ENCODE data around the gene ATG13.

The ATG13 gene

GRCh38 chr11:46609386-46609785 is 8.0 kb upstream of the ATG13 start:
- no peak for DNase-seq

DNA sequence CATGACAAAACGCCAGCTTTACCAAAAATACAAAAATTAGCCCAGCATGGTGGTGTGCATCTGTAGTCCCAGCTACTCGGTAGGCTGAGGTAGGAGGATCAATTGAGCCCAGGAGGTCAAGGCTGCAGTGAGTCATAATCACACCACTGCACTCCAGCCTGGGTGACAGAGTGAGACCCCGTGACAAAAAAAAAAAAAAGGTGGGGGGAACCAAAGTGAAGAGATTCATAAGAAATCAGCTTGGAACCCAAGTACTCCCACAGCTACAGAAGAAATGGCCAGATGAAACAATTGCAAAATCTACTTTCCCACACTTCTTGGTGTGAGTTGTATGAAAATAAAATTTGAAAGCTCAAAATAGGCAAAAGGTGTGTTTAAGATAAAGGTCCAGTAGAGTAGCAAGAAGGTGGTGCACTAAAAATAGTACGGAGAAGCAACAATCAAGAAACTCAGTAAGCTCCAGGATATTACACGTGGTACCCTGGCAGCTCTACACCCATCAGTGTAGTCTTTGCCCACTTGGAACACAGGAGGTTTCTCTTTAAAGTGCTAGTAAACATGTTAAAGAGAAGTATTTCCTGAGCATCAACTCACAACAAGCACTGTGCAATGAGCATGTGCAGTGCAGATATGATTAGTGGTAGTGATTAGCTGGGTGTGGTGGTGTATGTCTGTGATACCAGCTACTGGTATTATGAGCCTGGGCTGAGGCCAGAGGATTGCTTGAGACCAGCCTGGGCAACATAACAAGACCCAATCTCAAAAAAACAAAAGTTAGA is 5.6 kb upstream of the ATG13 start:
- DNase-seq, result no peak

DNA sequence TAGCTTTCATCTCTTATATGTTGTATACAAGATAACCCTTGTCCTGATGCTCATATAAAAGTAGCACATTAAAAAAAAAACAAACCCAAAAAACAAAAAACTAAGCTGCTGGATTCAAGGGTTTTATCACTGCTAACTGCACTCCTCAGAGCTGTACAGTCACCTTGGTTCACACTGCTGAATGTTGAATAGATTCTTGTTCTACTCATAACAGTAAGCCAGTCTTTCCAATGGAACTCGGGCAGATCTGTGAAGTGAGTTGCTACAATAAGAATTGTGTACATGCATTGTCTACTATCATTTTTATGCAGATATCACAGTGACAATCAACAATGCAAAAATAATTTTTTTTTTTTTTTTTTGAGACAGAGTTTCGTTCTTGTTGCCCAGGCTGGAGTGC is 5.0 kb upstream of the ATG13 start:
- no peak for DNase-seq

DNA sequence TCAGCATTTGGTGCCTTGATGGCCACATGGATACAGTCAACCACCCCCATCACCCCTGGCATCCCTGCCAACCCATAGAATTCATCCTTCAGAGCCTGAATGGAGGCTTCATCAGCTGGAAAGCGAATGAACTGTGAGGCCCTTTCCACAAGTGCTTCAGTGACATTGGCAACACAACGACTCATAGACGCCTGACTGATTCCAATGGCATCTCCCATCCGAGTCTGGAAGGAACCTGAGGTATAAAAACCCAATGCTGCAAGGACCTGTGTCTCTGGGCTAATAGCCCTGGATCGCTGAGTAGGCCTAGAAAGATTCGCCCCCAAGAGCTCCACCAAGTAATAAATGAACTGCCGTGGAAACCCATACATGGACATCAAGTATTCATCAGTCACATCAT is 1.6 kb upstream of the ATG13 start:
- DNase-seq, result no peak

DNA sequence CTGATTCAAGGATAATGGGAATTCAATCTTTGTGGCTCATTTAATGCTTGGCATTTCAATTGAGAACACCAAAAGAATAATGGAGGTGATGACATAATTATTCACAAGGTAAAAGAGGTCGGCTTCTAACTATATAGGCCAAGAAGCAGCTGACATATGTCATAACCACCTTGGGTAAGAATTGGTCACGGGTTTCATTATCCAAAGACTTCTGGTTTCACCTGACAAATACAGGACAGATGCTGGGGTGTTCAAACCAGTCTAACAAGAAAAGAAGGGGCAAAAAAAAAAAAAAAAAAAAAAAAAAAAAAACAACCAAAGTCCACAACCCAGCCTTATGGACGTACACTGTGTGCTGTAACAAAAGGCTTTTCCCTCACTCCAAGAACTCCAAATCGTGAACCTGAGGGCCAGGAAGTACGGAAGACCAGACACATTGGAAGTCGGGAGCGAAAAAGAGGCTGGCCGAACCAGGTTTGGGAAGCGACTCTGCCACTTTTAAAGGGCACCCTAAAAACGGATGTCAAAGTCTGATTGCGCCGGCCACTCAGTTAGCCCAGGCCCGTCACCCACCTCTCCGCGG is 711 bp upstream of the ATG13 start:
- DNase-seq, result no peak

- no peak for DNase-seq
Observed at GRCh38 chr11:46617972-46618314, 590 bp downstream of the ATG13 start.

GRCh38 chr11:46618837-46619236 is 1.5 kb downstream of the ATG13 start:
- no peak for DNase-seq

DNA sequence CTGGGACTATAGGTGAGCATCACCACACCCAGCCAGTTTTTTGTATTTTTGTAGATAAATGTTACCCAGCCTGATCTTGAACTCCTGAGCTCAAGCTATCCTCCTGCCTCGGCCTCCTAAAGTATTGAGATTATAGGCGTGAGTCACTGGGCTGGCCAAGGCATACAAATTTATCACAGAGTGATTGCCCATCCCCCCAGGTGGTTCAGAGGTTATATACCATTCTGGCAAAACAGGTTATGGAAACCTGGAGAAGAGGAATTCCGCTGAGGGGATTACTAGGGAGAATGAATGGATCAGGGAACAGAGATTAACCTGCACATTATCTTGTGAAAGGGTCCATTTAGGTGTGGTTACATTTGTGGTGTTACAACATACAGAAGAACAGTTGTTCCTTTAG is 8.1 kb downstream of the ATG13 start:
- DNase-seq, result no peak

GRCh38 chr11:46628961-46629360 is 11.6 kb downstream of the ATG13 start:
- no peak for DNase-seq

- no peak for DNase-seq
Observed at GRCh38 chr11:46630237-46630636, 12.9 kb downstream of the ATG13 start.

- DNase-seq, result no peak
Observed at GRCh38 chr11:46631676-46632075, 14.3 kb downstream of the ATG13 start.

DNA sequence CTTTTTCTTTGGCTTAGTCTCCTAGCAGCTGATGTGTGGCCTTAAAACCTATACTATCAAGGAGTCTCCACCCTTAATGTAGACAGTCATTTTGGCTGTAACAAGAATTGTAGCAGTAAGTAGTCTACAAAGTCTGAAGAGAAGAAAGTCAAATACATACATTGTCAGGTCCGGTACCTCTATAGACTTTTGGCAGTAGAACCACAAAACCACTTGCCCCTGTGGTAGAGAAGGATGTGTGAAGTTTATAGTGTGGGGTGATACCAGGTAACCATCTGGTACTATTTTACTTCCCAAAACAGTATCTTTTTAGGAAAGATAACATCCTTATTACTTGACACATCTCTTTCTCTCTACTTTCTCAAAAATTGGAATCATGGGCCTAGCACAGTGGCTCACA is 15.1 kb downstream of the ATG13 start:
- DNase-seq, result no peak

- no peak for DNase-seq
Observed at GRCh38 chr11:46633291-46634217, 16.2 kb downstream of the ATG13 start.

DNA sequence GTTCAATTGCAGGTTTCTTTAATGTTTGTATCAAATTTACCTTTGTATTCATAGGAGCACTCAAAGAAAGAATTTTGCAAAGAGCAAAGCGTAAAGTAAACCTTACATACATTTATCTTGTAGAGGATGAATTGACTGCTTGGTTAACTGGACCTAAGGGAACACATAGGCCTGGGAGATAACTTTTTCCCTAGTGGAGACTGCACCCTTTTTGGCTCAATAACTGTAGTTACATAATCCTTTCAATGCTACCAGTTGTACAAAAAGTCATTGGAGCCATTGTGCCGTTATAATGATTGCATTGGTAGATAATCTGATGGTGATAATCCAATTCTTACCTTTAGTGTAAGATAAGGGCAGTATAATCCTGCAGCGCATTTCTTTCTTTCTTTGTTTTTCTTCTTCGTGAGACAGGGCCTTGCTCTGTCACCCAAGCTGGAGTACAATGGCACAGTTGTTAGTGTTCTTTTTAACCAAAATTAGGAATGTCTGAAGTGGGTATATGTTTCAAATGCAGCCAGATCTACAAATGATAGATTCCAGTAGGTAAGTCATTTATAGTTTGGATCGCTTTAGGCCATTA is 18.3 kb downstream of the ATG13 start:
- no peak for DNase-seq

DNA sequence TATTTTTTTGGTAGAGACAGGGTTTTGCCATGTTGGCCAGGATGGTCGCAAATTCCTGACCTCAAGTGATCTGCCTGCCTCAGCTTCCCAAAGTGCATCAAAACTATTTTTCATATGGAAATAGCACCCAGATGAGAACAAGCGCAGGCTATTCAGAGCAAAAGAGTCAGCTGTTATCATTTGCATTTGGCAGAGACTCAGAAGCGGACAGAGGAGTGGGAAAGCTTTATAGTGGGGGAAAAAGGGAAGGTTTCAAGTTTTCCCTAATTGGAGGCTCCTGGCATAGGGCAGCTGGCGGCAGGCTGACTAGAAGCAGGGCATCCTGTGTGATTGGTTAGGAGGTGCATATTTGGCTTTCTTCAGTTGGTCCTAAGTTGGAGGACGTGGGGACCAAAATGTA is 20.2 kb downstream of the ATG13 start:
- no peak for DNase-seq

DNA sequence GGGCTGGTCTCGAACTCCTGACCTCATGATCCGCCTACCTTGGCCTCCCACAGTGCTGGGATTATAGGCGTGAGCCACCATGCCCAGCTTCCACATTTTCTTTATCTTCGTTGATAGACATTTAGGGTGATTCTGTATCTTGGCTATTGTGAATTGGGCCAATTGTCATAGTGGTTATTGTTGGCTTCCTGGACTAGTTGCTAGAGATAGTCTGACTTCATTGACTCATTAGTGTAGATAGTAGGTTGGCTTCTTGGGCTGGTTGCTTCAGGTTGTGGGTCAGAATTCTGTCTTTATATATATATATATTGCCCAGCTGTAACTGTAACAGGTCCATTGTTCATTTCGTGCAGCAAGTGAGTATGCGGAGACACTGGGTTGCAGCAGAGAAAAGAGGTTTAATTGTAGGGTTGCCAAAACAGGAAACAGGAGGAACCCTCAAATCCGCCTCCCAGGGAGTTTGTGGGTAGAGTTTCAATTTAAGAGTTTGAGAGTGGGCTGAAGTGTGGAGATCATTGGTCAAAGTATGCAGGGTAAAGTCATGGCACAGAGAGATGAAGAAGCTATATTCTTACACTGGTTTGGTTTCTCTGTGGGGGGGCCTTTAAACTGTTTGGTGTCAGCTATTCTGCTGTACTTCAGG is 22.0 kb downstream of the ATG13 start:
- DNase-seq, result no peak

- no peak for DNase-seq
Observed at GRCh38 chr11:46640036-46640788, 22.9 kb downstream of the ATG13 start.

DNA sequence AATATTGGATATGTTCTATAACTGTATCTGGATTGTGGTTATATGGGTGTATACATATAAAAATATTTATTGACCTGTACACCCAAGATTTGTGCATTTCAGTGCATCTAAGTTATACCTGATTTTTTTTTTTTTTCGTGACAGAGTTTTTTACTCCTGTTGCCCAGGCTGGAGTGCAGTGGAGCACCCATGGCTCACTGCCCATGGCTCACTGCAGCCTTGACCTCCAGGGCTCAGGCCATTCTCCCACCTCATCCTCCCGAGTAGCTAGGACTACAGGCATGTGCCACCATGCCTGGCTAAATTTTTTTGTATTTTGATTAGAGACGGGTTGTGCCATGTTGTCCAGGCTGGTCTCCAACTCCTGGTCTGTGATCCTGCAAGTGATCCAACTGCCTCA is 24.3 kb downstream of the ATG13 start:
- DNase-seq, result no peak

GRCh38 chr11:46642627-46643335 is 25.4 kb downstream of the ATG13 start:
- DNase-seq, result no peak

- DNase-seq, result no peak
Observed at GRCh38 chr11:46643531-46643930, 26.2 kb downstream of the ATG13 start.

DNA sequence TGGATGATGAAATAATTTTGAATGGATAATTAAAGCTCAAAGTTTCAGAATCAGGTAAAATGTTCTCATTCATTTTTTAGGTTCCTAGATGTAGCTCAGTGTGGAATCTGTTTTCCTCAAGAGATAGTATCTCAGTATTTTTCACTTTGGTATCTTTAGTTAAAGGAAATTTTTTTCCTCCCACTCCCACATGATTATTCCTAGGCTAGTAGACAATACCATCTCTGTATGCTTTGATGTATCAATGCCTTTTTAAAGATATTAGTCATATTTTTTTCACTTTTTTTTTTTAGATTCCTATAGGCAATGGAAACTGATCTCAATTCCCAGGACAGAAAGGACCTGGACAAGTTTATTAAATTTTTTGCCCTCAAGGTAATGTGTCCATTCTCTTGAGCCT is 26.6 kb downstream of the ATG13 start:
- DNase-seq, result no peak

Data from NCI-H1092 treated with DMSO at 0.1 percent for 48 hours (cell line).